ENCODE data around the gene LHX8.
"Not testable (repeated sequence)": the region's sequence is repeated elsewhere in the genome, so short reads cannot be mapped to it uniquely, and the experiment has no call there.

Gene LHX8

DNA sequence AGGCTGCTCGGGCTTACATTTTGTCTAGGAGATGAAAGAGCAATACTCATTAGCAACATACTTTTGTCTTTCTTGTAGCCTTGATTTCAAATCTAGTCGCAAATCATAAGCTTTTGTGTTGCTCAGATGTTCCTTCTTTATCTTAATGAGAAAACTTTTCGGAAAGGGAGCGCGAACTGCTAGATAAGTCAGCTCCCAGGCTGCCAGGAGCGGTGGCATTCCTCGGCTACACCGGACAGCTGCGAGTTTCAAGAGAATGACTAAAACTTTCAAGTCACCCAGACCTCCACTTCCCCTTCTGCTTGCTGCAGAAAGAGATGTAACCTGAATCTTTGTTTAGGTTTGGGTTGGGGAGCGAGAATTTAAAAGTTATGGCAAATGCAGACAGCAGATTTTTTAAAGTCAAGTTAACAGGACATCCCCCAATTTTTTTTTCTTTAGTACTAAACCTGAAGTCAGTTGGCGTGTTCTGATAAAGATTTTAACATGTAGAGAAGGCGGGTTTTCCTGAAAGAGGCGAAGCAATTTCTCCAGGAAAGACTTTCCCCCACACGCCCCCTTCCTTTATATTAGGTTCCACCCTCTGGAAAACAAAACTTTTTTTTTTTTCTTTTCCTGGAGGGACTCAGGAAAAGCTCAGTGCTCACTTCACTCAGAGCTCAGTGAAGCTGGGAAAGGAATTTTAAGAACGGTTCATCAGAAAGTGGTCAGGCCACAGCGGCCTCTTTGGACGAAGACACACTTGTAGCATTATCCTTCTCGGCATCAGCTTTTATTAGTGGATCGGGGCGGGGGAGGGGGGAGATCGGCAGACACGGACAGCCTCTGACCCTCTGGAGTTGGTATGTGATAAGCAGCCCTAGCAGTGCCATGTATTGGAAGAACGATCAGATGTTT, at the start of gene LHX8:
Gene LHX8 (plus strand): TSS at position 639 of the 897 bp plus-strand sequence. CDS start 2,227 bp downstream, outside the sequence.
- DNase-seq: no peak

DNA sequence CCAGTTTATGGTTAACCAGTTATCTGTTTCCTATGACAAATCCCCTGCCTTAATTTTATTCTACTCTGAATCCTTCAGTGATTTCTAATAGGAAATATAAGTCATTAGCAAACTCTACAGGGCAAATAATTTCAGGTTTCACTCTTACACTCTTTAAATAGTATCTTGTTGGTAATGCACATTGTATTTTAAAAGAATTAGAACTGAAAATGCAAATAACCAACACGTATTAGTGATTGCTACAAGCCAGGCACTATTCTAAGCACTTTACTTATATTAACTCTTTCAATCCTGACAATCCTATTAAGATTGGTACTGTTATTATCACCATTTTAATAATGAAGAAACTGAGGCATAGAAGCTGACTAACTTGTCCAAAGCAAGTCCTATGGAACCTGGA, 48.3 kb upstream of the LHX8 start:
- no peak for DNase-seq

DNA sequence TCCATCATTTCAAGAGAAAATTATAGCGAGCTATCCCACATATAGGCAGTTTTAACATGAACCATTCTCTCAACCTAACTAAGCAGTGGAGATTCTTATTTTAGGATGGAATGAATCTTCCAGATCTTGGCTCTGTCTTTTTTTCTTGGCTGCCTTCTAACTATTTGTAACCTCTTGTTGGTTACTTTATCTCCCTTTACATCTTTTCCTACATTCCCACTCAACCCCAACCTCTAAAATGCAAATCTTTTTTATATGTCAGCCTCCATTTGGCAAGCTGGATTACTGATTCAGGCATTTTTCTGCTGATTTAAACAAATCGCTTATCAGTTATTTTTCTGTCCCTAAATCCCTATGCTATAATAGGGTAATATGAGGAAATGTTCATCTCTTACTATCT, 46.9 kb upstream of the LHX8 start:
- peak; percentile 20 for DNase-seq

DNA sequence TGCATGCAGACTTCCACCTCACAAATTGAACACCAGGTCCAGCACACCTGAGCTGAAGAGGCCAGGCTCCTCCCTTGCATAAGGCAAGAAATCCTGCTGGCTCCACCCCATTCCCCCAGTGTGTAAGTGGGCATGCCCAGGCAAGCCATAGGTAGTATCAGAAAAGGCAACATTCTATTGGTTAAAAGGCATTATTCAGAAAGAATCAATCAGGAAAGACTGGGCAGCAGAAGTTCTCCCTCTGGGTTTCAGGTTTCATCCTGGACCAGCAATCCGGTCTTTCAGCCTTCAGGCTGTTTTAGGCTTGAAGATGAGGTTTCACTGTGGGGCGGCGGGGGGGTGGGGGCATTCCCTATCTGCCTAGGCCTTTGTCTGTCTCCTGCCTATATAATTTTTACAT, 42.0 kb upstream of the LHX8 start:
- no peak for DNase-seq

DNA sequence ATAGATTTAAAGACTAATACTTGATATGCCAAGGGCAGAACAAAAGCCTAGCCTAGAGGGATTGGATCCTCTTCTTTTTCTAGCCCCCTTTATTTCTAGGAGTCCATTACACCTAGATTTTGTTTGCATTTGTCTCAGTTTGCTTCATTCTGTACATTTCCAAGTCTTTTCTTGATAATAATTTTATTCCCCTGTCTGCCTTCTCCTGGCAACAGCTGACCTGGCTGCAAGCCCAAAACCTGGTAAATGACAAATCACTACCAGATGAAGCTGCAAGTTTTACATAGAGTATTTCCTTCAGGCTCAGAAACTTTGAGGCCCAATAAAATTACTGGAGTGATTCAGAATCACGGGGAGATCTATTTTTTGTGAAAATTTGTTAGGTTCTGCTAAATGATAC, 36.5 kb upstream of the LHX8 start:
- peak; percentile 31 for DNase-seq

DNA sequence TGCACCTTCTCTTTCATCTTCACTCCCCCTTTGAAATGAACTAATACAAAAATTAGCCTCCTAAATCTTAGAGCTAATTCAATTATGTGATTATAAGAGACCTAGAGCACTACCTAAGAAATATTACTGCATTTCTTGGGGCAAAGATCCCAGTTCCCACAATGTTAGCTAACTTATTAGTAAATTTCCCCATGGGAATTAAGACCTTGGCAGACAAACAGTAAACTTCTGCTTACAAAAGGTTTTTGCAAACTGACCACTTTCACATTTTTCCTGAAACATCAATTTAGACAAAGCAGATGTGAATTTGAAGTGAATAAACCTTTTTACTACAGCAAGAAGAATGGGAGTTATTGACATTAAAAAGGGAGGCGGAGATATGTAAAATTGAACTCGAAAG, 34.6 kb upstream of the LHX8 start:
- no peak for DNase-seq

DNA sequence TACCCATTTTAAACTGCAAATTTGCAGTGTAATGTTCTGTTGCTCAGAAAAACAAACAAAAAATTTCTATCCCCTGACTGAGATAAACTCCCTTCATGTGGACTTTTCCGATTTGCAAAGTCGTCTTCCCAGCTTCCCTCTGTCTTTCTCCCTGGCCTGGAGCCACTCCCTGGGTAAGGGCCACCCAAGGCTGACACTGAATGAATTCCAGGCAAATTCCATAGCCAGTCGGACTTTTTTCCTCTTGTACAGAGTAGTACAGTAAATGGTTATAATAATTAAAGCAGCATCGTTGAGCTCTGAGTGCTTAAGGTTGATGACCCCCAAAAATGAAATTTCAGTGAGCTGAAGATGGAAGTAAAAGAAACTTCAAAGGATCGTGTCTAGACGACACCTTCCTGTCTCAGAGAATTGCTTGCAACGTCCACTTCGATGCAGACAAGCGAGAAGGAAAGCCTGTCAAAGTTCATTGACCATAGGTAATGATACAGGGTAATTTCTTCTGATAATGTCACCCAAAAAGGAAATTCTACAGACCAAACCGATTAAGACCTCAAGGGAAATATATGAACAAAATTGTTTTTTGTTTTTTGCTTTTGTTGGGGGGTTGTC, 33.6 kb upstream of the LHX8 start:
- no peak for DNase-seq

DNA sequence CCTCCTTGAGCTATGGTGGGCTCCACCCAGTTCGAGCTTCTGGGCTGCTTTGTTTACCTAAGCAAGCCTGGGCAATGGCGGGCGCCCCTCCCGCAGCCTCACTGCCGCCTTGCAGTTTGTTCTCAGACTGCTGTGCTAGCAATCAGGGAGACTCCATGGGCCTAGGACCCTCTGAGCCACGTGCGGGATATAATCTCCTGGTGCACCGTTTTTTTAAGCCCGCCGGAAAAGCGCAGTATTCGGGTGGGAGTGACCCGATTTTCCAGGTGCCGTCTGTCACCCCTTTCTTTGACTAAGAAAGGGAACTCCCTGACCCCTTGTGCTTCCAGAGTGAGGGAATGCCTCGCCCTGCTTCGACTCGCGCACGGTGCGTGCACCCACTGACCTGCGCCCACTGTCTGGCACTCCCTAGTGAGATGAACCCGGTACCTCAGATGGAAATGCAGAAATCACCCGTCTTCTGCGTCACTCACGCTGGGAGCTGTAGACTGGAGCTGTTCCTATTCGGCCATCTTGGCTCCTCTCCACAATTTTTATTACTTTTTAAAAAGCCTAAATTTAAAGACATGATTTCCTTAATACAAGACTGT, 21.7 kb upstream of the LHX8 start:
- not testable (repeated sequence) for DNase-seq

DNA sequence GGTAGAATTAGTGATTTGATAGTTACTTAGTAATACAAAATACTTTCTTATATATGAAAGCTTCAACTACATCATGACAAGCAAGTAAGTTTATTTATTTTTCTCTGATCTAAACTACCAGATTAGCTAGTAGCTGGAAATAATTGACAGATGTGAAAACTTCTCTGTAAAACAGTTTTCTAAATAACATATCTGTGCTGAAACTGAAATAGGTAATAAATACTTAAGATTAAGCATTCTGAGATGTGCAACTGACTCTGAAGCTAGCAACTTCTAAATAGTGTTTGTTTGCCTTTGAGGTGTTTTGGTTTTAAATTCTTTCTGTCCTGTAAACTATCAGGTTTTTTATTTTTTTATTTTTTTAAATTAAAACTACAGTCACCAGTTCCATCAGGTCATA, 18.5 kb upstream of the LHX8 start:
- DNase-seq: no peak

DNA sequence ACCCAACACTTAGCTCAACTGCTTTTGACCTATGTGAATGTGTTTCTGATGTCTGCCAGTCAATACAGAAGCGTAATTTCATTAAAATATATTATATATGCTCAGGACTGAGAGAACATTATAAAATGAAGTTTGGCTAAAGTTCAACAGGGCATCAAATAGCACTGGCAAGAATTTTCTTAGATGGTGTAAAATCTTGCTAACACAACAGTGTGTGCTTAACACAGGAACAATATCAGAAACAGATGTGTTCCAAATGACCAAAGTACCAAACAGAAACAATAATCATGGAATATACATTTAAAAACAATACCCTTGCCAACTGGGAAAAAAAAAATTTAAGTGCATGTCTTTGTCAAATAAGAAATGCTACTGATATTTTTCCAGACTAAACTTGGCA, 10.4 kb upstream of the LHX8 start:
- DNase-seq: no peak

DNA sequence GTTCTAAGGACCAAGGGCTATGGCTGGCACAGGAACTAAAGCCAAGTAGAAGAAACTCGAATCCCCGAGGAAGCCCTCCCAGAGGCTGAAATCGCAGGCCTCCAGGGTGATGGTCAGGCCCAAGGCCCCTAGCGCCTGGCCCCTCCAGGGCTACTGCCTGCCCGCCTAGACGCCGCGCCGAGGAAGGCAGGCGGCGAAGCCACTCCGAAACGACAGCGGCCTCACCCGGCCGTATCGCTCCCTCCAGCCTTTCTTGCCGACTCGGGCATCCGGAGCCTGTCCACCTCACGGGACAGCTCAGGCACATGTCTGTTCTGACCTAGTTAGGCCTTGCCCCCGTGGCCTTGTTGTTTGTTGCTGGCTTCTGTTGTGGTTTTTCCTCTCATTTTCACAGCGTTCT, 9.7 kb upstream of the LHX8 start:
- DNase-seq: no peak

DNA sequence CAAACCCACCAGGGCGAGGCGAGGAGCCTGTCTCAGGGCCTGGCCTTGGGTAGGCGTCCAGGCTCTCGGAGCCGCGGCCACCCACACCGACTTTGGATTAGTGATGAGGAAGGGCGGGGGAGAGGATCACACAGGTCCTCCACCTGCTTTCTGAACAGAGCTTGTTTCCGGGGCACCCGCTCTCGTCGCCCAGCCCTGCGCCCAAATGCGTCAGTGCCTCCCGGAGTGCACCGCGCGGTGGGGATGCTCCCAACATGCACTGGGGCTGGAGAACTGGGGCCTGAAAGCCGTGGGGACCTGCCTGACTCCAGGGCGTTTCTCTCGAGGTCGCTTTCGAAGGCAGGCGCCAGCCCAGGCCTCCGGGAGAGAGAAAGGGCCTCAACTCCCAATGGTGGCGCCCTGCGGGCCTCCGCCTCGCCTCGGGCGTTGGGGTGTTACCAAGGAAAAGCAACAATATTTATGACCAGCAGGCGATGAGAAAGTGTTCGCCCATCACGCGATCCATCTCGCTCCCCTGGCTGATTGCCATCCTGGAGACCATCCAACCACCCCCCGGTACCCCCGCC, 8.9 kb upstream of the LHX8 start:
- no peak for DNase-seq

DNA sequence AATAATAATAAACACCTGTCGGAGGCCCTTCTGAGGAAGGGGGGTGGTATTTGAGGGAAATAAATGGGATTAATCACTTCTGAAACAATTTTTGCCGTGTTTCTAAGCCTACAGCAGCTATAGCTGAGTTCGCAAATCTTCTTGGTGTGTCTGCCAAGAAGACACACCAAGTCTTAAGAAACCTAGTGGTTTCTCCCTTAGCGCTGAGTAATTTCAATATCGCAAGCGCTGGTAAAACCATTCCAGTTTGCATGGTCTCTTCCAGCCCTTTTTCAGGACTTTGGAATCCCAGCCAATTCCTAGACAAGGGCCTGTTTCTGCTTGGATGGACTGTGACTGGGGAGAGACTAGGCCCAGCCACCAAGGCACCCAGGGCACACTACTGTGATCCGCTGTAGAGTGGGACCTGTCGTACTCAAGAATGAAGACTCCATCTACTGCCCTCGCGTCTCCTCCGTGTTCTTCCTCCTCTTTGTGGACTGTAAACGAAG, 7.5 kb upstream of the LHX8 start:
- DNase-seq: no peak

DNA sequence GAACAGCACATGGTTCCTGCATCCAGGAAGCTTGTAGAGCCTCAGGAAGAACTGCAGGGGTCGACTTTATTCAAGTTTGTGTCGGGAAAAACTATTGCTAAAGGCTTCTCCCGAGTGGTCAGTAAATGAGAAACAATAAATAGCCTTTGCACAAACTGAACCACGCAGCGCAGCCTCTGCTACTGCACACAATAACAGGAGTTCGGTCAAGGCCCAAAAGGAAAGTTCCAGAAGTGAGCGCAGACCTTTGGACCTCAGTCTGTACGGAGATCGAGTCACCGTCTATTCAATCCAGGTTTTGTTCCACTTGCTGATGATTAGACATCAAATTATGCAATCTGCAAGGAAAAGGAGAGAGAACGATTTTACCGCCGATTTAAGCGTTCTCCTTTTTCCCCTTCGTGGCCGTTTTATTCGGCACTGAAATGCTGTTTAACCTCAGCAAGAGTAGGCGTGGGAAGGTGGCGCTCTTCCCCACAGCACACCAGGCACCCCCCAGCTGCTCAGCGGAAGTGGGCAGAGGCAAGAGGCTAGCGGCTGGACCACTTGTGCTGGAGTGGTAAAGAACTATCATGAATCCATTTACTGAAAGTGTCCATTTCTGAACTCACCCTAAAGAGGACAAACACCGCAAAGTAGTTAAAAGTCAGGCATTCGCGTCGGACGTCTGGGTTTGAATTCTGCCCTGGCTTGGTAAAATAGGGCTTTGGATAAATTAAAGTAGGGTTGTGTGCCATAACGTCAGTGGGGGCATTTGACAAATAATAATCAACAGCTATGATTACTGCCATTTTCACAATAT, 6.1 kb upstream of the LHX8 start:
- DNase-seq: no peak

DNA sequence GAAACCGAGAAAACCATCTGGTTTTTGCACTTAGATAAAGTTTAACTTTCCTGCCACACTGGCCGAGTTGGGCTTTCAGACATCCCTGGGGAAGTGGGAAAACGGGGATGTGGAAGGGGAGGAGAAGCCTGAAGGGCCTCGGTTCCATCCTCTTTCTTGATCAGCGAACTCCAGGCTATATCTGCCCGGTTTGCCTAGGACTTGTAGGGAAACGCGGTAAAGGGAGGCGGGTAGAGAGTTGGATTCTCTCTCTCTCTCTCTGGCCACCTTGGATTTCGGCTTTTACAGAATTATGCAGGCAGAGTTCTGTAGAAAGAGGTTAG, 4.6 kb upstream of the LHX8 start:
- no peak for DNase-seq

DNA sequence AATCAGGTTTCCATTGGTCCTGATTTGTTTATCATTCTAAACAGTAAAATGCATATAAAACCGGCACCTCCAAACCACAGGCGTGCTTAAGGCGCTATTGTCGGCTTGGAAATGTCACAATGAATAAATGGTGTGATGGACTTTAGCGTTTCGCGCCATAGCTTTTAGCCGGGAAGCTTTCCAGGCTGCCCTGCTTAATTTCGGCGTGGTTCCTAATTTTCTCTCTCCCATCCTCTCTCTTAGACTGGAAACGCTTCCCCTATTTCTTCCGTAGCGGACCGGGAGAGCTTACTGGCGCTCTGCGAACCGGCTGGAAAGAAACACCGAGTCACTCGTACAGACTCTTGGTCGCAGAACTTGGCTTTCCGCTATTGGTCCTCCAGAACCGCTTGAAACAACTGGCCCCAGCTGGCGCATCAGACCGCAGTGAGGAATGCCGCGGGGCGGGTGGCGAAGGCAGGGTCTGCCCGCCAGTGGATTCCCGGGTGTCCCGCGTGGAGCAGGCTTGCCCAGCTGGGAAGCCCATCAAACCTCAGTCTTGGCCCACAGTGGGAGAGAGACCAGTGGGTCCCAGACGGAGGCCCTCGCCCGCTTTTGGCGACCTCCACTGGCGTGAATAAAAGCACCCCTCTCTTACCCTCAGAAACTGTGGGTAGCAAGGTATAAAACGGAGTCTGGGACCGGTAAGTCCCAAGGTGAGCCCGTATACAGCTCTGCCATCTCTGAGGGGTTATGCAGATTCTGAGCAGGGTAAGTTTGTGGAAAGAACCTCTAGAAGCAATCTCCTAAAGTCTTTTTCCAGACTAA, 4.0 kb upstream of the LHX8 start:
- no peak for DNase-seq

DNA sequence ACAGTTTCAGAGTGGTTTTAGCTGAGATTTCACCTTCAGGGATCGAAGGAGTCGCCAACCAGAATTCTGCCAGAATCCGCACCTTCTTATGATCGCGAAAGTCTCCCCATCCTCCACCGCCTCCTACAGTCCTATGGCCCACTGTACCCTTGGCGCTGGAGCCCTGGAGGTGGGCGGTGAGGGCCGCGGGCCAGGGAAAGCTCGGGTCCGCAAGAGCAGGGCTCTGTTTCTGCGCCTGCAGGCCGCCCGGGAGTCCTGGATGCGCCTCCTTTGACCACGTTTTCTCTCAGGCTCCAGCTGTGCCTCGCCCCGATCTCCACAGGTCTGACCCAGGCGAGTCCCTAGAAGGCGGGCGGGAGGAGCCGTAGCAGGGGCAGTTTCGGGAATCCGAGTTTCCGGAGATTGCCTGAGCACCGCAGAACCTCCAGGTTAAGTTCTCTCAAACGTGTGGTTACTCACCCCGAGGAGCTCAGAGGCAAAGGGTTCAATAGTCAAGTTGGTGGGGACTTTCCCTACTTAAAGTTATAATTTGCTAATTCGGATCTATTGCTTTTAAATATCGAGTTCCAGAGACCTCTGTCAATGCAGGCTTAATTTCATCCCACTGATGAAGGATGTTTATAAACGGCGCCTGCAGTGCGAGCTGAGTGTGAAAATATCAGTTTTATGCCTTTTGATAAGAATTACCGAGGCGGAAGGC, 3.2 kb upstream of the LHX8 start:
- DNase-seq: no peak

DNA sequence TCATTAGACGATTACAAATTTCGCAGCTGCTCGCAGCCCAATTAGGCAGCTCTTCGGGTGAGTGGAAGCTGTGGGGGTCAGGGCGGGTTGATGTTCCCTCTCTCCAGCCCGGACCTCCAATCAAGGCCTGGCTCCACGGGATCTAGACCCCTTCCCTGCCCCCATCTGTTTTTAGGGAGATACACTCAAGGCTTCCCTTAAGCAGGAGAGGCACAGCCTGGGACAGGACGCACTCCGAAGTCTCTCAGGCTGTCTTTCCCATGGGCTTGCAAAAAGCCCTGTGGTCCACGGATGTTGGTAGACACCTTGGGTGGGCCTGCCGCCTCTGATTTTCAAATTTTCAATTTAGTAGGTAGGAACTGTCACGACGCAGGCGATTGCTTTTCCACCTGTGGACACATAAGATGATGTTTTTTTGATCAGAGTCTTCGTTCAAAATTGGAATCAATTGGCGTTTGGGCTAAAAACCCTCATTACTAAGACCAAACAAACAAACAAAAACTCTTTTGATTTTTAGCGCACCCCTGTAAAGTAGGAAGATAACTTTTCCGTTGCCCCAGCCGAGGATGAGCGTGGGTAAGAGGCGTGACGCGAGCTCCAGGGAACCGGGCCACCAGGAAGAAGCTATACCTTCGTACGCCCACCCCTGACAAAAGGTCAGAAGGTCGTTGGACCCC, 2.5 kb upstream of the LHX8 start:
- no peak for DNase-seq

DNA sequence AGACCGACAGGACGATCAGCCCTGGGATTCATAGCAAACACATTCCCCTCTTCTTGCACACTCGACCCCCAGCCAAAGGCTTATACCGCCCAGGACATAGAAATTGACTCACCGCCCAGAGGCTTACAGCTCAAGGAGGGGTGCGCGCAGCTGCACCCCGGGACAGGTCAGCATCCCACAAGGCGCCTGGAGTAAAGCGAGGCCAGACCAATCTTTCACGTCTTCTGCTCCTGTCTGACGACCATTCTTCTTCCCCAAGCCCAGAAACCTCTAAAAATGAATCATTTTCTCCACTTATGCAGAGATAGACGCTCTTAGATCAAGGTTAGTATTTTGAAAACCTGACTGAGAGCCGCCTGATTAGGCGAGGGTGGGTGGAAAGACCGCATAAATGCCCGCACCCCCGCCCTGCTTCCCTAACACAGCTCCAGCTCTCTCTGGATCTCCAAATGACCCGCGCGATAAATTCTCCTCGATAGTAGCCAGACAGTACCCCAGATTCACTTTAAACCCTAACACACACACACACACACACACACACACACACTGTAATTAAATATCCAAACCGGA, 1.9 kb upstream of the LHX8 start:
- DNase-seq: no peak

DNA sequence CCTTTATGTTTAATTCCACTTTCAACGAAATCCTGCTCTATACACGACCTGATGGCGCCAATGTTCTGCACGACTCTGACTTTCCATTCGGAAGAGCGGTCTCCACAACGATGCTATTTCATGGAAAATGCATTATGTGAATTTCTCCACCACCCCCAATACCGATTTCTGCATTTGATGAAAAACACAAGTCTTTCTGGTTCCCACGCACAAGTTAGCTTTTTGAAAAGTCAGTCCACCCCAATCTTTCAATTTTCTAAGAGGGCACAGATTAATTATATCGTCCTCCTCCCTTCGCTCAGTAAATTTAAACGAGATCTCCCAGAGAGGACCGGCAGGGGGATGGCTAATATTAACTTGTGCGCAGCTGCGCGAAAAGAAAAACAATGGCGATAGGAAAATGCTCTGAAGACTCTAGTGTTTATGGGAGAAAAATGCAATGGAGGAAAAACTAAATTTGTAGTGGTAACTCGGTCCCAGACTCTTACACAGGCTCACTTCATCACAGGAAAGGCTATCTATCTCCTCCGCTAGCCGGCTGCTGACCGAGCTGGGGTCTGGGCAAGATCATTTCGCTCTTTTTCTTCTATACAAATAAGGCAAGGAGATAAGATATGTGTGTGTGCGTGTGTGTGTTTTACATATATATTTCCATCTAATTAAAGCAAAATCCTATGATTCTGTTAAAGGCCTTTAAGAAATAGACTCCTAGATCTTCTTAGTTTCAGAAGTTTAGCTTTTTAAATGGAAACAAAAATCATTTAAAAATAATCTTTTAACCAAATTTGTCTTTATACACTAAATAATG, 1.2 kb upstream of the LHX8 start:
- DNase-seq: no peak
